SK-N-SH (cell line): Measurements from ENCODE around the gene TAS2R9. TPM values are rescaled to one million over a fixed set of nuclear protein-coding genes. Genes with fewer than 3 reads are reported as not detected.

Source experiments
- CTCF ChIA-PET: fragments of 300-600, 350-600 bp; formaldehyde crosslinking; extraction: SDS; loops from one replicate; lab custom pipeline; 2021; lab: Yijun Ruan, JAX
- POLR2A ChIA-PET: fragments of 350-600 bp; sonication (Branson Sonifier 250); formaldehyde crosslinking; extraction: SDS; loops from one replicate; lab custom pipeline; 2020; ENCODE audit warnings: antibody characterized with exemption, inconsistent platforms; lab: Yijun Ruan, JAX
- DNase-seq: peaks from one replicate; pipeline ENCODE4 v3.0.0; 2012
- H2AFZ ChIP-seq: fragments of 200-600 bp; sonication (generic); 2 replicates; pipeline ENCODE4 v1.8.1; 2016; ENCODE audit warnings: antibody characterized with exemption, mild to moderate bottlenecking, low read depth
- H3F3A ChIP-seq: fragments of 200-600 bp; sonication (generic); replicated peaks from 2 replicates; pipeline ENCODE3; 2016; ENCODE audit warnings: antibody characterized with exemption, mild to moderate bottlenecking; ENCODE audit not compliant: insufficient read depth
- H3K27ac ChIP-seq, 2 experiments: fragments of 200-500 bp in 1 of 2; fragments of 200-600 bp in 1 of 2; sonication (Bioruptor generic) in 1 of 2; sonication (generic), shearing (Covaris generic) in 1 of 2; 2 replicates each; pipeline versions ENCODE4 v1.5.1 to v1.6.1; 2014 to 2016; ENCODE audit warnings: low read depth in 2 of 2, inconsistent platforms in 1 of 2, low read length in 1 of 2, mild to moderate bottlenecking in 1 of 2, mixed read lengths in 1 of 2
- H3K27me3 ChIP-seq: fragments of 200-600 bp; sonication (generic), shearing (Covaris generic); 2 replicates; pipeline ENCODE4 v1.6.1; 2016; ENCODE audit warnings: mixed run types; ENCODE audit not compliant: insufficient read depth
- H3K36me3 ChIP-seq, 2 experiments: fragments of 200-500 bp in 1 of 2; fragments of 200-600 bp in 1 of 2; sonication (Bioruptor generic) in 1 of 2; sonication (generic) in 1 of 2; replicated peaks in 1 of 2; 2 replicates each; pipeline versions ENCODE3 to v1.5.1; 2014 to 2016; ENCODE audit warnings: low read length in 1 of 2, mild to moderate bottlenecking in 1 of 2; ENCODE audit not compliant: insufficient read depth in 2 of 2, control insufficient read depth in 1 of 2
- H3K4me1 ChIP-seq, 2 experiments: fragments of 200-500 bp in 1 of 2; fragments of 200-600 bp in 1 of 2; sonication (Bioruptor generic) in 1 of 2; sonication (generic), shearing (Covaris generic) in 1 of 2; 2 replicates each; pipeline versions ENCODE4 v1.5.1 to v1.6.1; 2014 to 2016; ENCODE audit warnings: low read depth in 1 of 2, low read length in 1 of 2, mixed run types in 1 of 2; ENCODE audit not compliant: insufficient read depth in 2 of 2, control insufficient read depth in 1 of 2
- H3K4me2 ChIP-seq: fragments of 200-600 bp; sonication (generic), shearing (Covaris generic); 2 replicates; pipeline ENCODE4 v1.6.1; 2017; ENCODE audit warnings: mixed run types
- H3K4me3 ChIP-seq, 2 experiments: fragments of 200-500 bp in 1 of 2; fragments of 200-600 bp in 1 of 2; sonication (Bioruptor generic) in 1 of 2; sonication (generic), shearing (Covaris generic) in 1 of 2; 2 replicates each; pipeline versions ENCODE4 v1.5.1 to v1.8.1; 2014 to 2016; ENCODE audit warnings: low read depth in 2 of 2, inconsistent platforms in 1 of 2, low read length in 1 of 2, mild to moderate bottlenecking in 1 of 2, mixed read lengths in 1 of 2, moderate library complexity in 1 of 2
- H3K79me2 ChIP-seq: fragments of 200-600 bp; sonication (generic); 2 replicates; pipeline ENCODE4 v1.8.1; 2017; ENCODE audit warnings: mild to moderate bottlenecking; ENCODE audit not compliant: insufficient read depth
- H3K9ac ChIP-seq: fragments of 200-600 bp; sonication (generic); 2 replicates; pipeline ENCODE4 v1.6.1; 2017; ENCODE audit warnings: mixed run types
- H3K9me2 ChIP-seq: fragments of 200-600 bp; sonication (generic); 2 replicates; pipeline ENCODE4 v1.6.1; 2017; ENCODE audit warnings: mixed run types
- H3K9me3 ChIP-seq: fragments of 200-600 bp; sonication (generic); 2 replicates; pipeline ENCODE4 v1.6.1; 2017; ENCODE audit warnings: mixed run types, mild to moderate bottlenecking, moderate library complexity
- H4K20me1 ChIP-seq: fragments of 200-600 bp; sonication (generic); 2 replicates; pipeline ENCODE4 v1.6.1; 2017; ENCODE audit warnings: mild to moderate bottlenecking, mixed run types; ENCODE audit not compliant: insufficient read depth
- CHD2 ChIP-seq: fragments of 150-350 bp; IDR thresholded peaks from 2 replicates; pipeline ENCODE4 v1.6.1; 2018; ENCODE audit warnings: low read length; ENCODE audit not compliant: partially characterized antibody
- CTCF ChIP-seq: fragments of 200-600 bp; sonication (generic); IDR thresholded peaks from 2 replicates; pipeline ENCODE4 v1.6.1; 2017; ENCODE audit warnings: antibody characterized with exemption, mild to moderate bottlenecking, moderate library complexity
- ELF1 ChIP-seq: IDR thresholded peaks from 2 replicates; pipeline ENCODE4 v1.4.0; 2012
- FOSL2 ChIP-seq: IDR thresholded peaks from 2 replicates; pipeline ENCODE4 v1.4.0; 2012; ENCODE audit warnings: low read depth, mild to moderate bottlenecking, moderate library complexity, borderline replicate concordance
- GATA2 ChIP-seq: sonication (generic); formaldehyde crosslinking; IDR thresholded peaks from 2 replicates; pipeline ENCODE4 v1.5.0; 2020; ENCODE audit warnings: mild to moderate bottlenecking, missing genetic modification reagents
- IRF3 ChIP-seq: fragments of 150-350 bp; IDR thresholded peaks from 2 replicates; pipeline ENCODE4 v1.6.1; 2016; ENCODE audit warnings: mild to moderate bottlenecking, low read depth, low read length
- JUND ChIP-seq: IDR thresholded peaks from 2 replicates; pipeline ENCODE4 v1.4.0; 2012
- NFIC ChIP-seq: IDR thresholded peaks from 2 replicates; pipeline ENCODE4 v1.4.0; 2012; ENCODE audit warnings: borderline replicate concordance
- POLR2AphosphoS5 ChIP-seq: IDR thresholded peaks from 2 replicates; pipeline ENCODE4 v1.6.1; 2012; ENCODE audit warnings: low read depth, low read length
- RCOR1 ChIP-seq: fragments of 150-350 bp; IDR thresholded peaks from 2 replicates; pipeline ENCODE4 v1.6.1; 2017; ENCODE audit warnings: antibody characterized with exemption, low read length
- RXRA ChIP-seq: IDR thresholded peaks from 2 replicates; pipeline ENCODE4 v1.4.0; 2012; ENCODE audit warnings: low read depth, mild to moderate bottlenecking, borderline replicate concordance
- SMC3 ChIP-seq: IDR thresholded peaks from 2 replicates; pipeline ENCODE4 v1.6.1; 2012; ENCODE audit warnings: low read depth, low read length, improper control_type of control experiment
- TCF12 ChIP-seq: IDR thresholded peaks from 2 replicates; pipeline ENCODE4 v1.4.0; 2012
- TEAD4 ChIP-seq: IDR thresholded peaks from 2 replicates; pipeline ENCODE4 v1.4.0; 2012; ENCODE audit warnings: mild to moderate bottlenecking, borderline replicate concordance; ENCODE audit not compliant: insufficient read depth
- USF1 ChIP-seq: IDR thresholded peaks from 2 replicates; pipeline ENCODE4 v1.4.0; 2012; ENCODE audit warnings: low read depth, borderline replicate concordance
- USF2 ChIP-seq: fragments of 150-350 bp; IDR thresholded peaks from 2 replicates; pipeline ENCODE4 v1.6.1; 2017; ENCODE audit warnings: antibody characterized with exemption, low read length, low read depth, borderline replicate concordance
- YY1 ChIP-seq: IDR thresholded peaks from 2 replicates; pipeline ENCODE4 v1.4.0; 2012; ENCODE audit warnings: low read depth, mild to moderate bottlenecking
- ZBTB33 ChIP-seq: IDR thresholded peaks from 2 replicates; pipeline ENCODE4 v1.4.0; 2012; ENCODE audit warnings: low read depth, borderline replicate concordance
- WGBS: methylation state at CpG from one replicate; pipeline ENCODE4 v1.1.6; 2017; ENCODE audit warnings: low lambda C conversion rate; 5-methylcytosine and 5-hydroxymethylcytosine counted together
- polyA plus RNA-seq, 3 experiments: library from polyadenylated mRNA; depleted of rRNA; stranded (reverse); fragments of >200 nt; gene quantifications; 2 replicates each; pipeline ENCODE4 v1.2.3, GENCODE V29; 2012

The TAS2R9 gene
- polyA plus RNA-seq, 1 of the 3 experiments (the other 2 are of a cell fraction): not detected

- no peaks in the 10 kb centered on the region for H3F3A ChIP-seq
- no peak for TF ChIP-seq YY1
- no peak for TF ChIP-seq SMC3
- no peak for TF ChIP-seq USF1
- TF ChIP-seq ZBTB33: no peak
- no peak for TF ChIP-seq POLR2AphosphoS5
- no peak for TF ChIP-seq FOSL2
- TF ChIP-seq CHD2: no peak
- TF ChIP-seq JUND: no peak
- TF ChIP-seq NFIC: no peak
- TF ChIP-seq IRF3: no peak
- TF ChIP-seq ELF1: no peak
- no peak for TF ChIP-seq GATA2
- TF ChIP-seq RCOR1: no peak
- no peak for TF ChIP-seq TCF12
- no peak for TF ChIP-seq TEAD4
- TF ChIP-seq RXRA: no peak
- TF ChIP-seq, all 33 proteins: peak for 0
- H3K79me2 ChIP-seq: no peaks in the 10 kb centered on the region
- H3K9me3 ChIP-seq: no peaks in the 10 kb centered on the region
- no peak overlapping the region for H3K4me2 ChIP-seq
- H3K4me1 ChIP-seq: no peaks in the 10 kb centered on the region
- no peak overlapping the region for H3K27ac ChIP-seq
- H2AFZ ChIP-seq: no peak overlapping the region
- H3K9me2 ChIP-seq: no peaks in the 10 kb centered on the region
- H3K27me3 ChIP-seq: no peaks in the 10 kb centered on the region
- no peaks in the 10 kb centered on the region for H3K36me3 ChIP-seq
- H4K20me1 ChIP-seq: no peaks in the 10 kb centered on the region
- DNase-seq: no peak
- no peak overlapping the region for H3K4me3 ChIP-seq
- POLR2A ChIA-PET: no interaction called here
- no peak overlapping the region for H3K9ac ChIP-seq
- 15% methylated on average over 3 of the region's 3 CpGs for WGBS
- CTCF ChIA-PET: interaction anchor here (1.7 kb wide), 1 partner anchor 31 kb away, joined by 3 read pairs; no protein-coding TSS in a partner anchor
Measured at GRCh38 chr12:10811883-10812536, 2.0 kb upstream of the TAS2R9 start.

- Histone ChIP-seq H3K9ac (no peak within 1 kb of the TSS), H3K4me1 (no peaks in the 10 kb centered on the region), H3K27me3 (no peaks in the 10 kb centered on the region; the same call in 1 of the 2 replicates), H3K4me2 (no peak within 1 kb of the TSS), H3K36me3 (no peaks in the 10 kb centered on the region), H2AFZ (no peak within 1 kb of the TSS), H3K79me2 (no peaks in the 10 kb centered on the region), H3K27ac (no peak within 1 kb of the TSS), H3K4me3 (no peak within 1 kb of the TSS), H3K9me3 (no peaks in the 10 kb centered on the region), H4K20me1 (no peaks in the 10 kb centered on the region), H3K9me2 (no peaks in the 10 kb centered on the region), H3F3A (no peaks in the 10 kb centered on the region)
- 0% methylated on average over 1 of the region's 1 CpG for WGBS
- POLR2A ChIA-PET: no interaction called here
- CTCF ChIA-PET: no interaction called here
- no peak for DNase-seq
- no peak for TF ChIP-seq CTCF
- no peak for TF ChIP-seq USF2
- no peak for TF ChIP-seq GATA2
Measured at GRCh38 chr12:10807186-10807585, 2.8 kb downstream of the TAS2R9 start, which contains the start of gene TAS2R8. TAS2R8 (minus strand) TSS chr12:10807286; CDS start chr12:10806980, 306 bp downstream.
